ENCODE measurements around the gene PPFIBP2.

Gene PPFIBP2

DNA sequence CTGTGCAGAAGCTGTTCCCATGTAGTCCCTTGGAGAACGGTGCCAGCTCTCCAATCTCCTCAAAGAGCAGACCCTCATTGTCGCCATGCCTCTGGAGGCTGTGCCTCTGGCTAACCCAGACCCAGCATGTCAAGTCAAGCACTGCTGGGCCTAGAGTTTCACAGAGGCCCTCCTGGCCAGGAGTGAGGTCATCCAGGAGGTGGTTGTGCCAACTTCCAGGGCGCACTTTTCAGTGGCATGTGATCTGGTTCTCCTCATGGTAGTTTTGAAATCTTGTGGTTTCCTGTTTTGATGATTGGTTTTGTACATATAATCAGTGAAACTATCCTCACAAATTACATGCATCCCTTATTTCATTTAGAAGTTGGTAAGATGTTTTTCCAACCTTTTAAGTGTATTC, 78.9 kb downstream of the PPFIBP2 start:
- Histone ChIP-seq H3K27me3 (replicated peaks; ENCODE audit: control insufficient read depth, insufficient read depth, low read length, poor library complexity, severe bottlenecking) (no peaks in the 10 kb centered on the region), H3K4me3 (ENCODE audit: insufficient read depth, low read depth, low read length, poor library complexity, severe bottlenecking) (no peak overlapping the region), H3K4me1 (ENCODE audit: control insufficient read depth, insufficient read depth, low read length, poor library complexity, severe bottlenecking) (no peaks in the 10 kb centered on the region), H3K27ac (ENCODE audit: insufficient read depth, low read length, poor library complexity, severe bottlenecking) (no peak overlapping the region), H3K9me3 (ENCODE audit: control insufficient read depth, low read length) (no peaks in the 10 kb centered on the region), H3K36me3 (ENCODE audit: control insufficient read depth, insufficient read depth, low read length) (no peaks in the 10 kb centered on the region)
- DNase-seq: no peak

DNA sequence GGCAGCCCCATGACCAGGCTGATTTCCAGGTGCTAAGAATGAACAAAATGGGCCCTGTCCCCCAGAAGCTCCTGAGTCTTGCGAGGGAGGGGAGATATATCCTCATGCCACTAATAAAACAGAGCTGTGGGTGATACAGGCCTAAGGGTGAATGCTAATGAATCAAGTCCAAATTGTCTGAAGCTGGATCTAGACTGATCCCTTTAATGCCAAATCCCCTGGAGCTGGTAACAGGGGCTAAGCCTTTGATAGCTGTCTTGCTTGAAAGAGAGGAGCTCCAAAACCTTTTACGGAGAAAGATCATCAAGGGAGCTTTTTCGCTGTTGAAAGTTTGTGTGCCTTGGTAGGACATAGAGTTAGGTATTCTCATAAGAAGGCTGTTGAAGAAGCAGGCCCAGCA, 79.7 kb downstream of the PPFIBP2 start:
- Histone ChIP-seq H3K4me3 (ENCODE audit: insufficient read depth, low read depth, low read length, poor library complexity, severe bottlenecking) (no peak overlapping the region), H3K4me1 (ENCODE audit: control insufficient read depth, insufficient read depth, low read length, poor library complexity, severe bottlenecking) (no peaks in the 10 kb centered on the region), H3K27me3 (replicated peaks; ENCODE audit: control insufficient read depth, insufficient read depth, low read length, poor library complexity, severe bottlenecking) (no peaks in the 10 kb centered on the region), H3K27ac (ENCODE audit: insufficient read depth, low read length, poor library complexity, severe bottlenecking) (no peak overlapping the region), H3K36me3 (ENCODE audit: control insufficient read depth, insufficient read depth, low read length) (no peaks in the 10 kb centered on the region), H3K9me3 (ENCODE audit: control insufficient read depth, low read length) (no peaks in the 10 kb centered on the region)
- no peak for DNase-seq

DNA sequence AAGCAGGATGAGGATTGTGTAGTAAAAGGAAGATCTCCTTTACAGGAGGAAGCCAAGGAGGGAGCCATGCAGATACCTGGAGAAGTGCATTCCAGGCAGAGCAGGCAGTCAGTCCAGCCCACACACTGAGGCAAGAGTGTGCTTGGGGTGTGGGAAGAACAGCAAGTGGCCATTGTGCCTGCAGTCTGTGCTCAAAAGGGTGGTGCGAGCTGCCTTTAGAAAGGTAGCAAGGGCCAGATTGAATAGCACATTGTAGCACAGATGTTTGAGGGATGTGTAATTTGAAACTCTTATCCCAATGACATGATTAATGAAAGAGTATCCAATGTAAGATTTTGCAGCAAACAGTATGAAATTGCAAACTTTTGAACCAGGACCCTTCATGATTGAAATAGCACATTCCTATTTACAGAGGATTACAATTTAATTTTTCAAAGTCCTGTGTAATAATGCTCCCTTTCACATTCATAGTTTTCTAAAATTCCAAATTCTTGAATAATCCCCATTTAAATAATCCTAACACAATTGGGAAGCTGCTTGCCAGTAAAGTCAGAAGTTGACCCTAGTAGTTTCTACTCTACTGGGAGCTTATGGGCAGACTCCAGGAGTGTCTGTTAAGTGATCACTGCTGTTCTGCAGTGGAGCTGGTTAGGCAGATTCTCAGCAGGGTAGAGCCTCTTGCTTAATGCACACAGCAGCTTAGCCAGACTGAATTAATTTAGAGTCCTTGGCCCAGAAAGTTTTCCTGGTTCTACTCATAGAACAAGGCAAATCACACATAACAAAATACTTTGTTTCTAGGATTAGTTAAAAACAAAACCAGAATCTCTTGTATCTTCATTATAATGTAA, 81.4 kb downstream of the PPFIBP2 start:
- no peak overlapping the region for H3K27ac ChIP-seq (ENCODE audit: insufficient read depth, low read length, poor library complexity, severe bottlenecking)
- no peak for DNase-seq
- no peaks in the 10 kb centered on the region for H3K4me1 ChIP-seq (ENCODE audit: control insufficient read depth, insufficient read depth, low read length, poor library complexity, severe bottlenecking)
- no peaks in the 10 kb centered on the region for H3K9me3 ChIP-seq (ENCODE audit: control insufficient read depth, low read length)
- no peak overlapping the region for H3K4me3 ChIP-seq (ENCODE audit: insufficient read depth, low read depth, low read length, poor library complexity, severe bottlenecking)
- H3K27me3 ChIP-seq (replicated peaks; ENCODE audit: control insufficient read depth, insufficient read depth, low read length, poor library complexity, severe bottlenecking): no peaks in the 10 kb centered on the region
- no peaks in the 10 kb centered on the region for H3K36me3 ChIP-seq (ENCODE audit: control insufficient read depth, insufficient read depth, low read length)

DNA sequence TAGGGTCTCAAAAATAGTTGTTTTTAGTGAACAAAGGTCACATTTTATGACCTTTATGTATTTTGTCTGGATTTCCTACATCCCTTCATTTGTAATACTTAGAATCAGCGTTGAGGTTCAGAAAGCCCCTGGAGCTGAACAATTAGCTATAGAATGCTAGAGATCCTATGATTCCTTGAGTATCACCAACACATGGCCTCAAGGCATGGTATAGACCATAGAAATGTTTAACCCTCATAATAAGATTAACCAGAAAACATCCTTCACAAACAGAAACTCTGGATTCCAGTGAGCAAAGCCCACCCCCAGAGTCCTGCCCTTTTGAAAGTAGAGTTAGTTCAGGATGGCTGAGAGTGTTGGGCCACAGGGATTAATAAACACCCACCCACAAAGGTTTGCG, 82.2 kb downstream of the PPFIBP2 start:
- Histone ChIP-seq H3K4me3 (ENCODE audit: insufficient read depth, low read depth, low read length, poor library complexity, severe bottlenecking) (no peak overlapping the region), H3K36me3 (ENCODE audit: control insufficient read depth, insufficient read depth, low read length) (no peaks in the 10 kb centered on the region), H3K27ac (ENCODE audit: insufficient read depth, low read length, poor library complexity, severe bottlenecking) (no peak overlapping the region), H3K4me1 (ENCODE audit: control insufficient read depth, insufficient read depth, low read length, poor library complexity, severe bottlenecking) (no peaks in the 10 kb centered on the region), H3K9me3 (ENCODE audit: control insufficient read depth, low read length) (no peaks in the 10 kb centered on the region), H3K27me3 (replicated peaks; ENCODE audit: control insufficient read depth, insufficient read depth, low read length, poor library complexity, severe bottlenecking) (no peaks in the 10 kb centered on the region)
- DNase-seq: no peak

DNA sequence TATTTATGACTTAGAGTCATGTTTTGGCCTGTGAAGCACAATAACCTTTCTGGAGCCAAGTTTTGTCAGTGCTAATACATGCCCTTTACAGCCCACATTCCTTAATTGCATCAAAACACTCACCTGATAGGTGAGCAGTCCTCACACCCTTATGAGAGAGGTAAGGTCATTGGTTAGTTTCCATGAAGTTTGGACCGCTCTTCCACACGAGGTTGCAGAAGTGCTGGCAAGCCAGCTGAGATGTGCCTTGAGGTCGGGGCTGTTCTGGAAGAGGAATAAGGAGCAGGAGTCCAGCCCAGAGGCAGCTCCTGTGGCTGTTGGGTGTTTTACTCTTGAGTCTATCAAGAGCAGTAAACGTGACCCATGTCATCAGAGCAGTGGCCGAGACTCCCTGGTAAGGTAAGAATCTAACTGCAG, 83.2 kb downstream of the PPFIBP2 start:
- H3K27me3 ChIP-seq (replicated peaks; ENCODE audit: control insufficient read depth, insufficient read depth, low read length, poor library complexity, severe bottlenecking): no peaks in the 10 kb centered on the region
- H3K9me3 ChIP-seq (ENCODE audit: control insufficient read depth, low read length): no peaks in the 10 kb centered on the region
- no peaks in the 10 kb centered on the region for H3K4me1 ChIP-seq (ENCODE audit: control insufficient read depth, insufficient read depth, low read length, poor library complexity, severe bottlenecking)
- H3K4me3 ChIP-seq (ENCODE audit: insufficient read depth, low read depth, low read length, poor library complexity, severe bottlenecking): no peak overlapping the region
- H3K27ac ChIP-seq (ENCODE audit: insufficient read depth, low read length, poor library complexity, severe bottlenecking): no peak overlapping the region
- no peaks in the 10 kb centered on the region for H3K36me3 ChIP-seq (ENCODE audit: control insufficient read depth, insufficient read depth, low read length)
- DNase-seq: no peak

DNA sequence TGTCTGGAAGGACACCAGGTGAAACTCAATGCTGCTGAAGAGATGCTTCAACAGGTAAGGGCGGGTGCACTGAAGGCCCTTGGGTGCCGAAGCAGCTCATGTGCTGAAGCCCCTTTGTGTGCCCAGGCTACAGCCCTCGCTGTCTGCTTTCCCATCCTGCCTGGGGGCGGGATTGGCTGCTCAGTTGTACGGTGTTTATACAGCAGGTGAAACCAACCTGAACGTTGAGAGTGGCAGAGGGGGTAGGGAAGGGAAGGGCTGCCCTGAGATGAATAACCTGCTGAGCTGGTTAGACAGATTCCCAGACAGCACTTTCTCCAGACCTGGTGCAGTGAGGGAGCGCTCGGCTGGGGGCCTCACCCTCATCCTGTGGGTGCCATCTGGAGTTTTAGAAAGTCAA, 83.8 kb downstream of the PPFIBP2 start:
- Histone ChIP-seq H3K9me3 (ENCODE audit: control insufficient read depth, low read length) (no peaks in the 10 kb centered on the region), H3K27ac (ENCODE audit: insufficient read depth, low read length, poor library complexity, severe bottlenecking) (no peak overlapping the region), H3K4me3 (ENCODE audit: insufficient read depth, low read depth, low read length, poor library complexity, severe bottlenecking) (no peak overlapping the region), H3K27me3 (replicated peaks; ENCODE audit: control insufficient read depth, insufficient read depth, low read length, poor library complexity, severe bottlenecking) (no peaks in the 10 kb centered on the region), H3K4me1 (ENCODE audit: control insufficient read depth, insufficient read depth, low read length, poor library complexity, severe bottlenecking) (no peaks in the 10 kb centered on the region), H3K36me3 (ENCODE audit: control insufficient read depth, insufficient read depth, low read length) (no peaks in the 10 kb centered on the region)
- DNase-seq: no peak

DNA sequence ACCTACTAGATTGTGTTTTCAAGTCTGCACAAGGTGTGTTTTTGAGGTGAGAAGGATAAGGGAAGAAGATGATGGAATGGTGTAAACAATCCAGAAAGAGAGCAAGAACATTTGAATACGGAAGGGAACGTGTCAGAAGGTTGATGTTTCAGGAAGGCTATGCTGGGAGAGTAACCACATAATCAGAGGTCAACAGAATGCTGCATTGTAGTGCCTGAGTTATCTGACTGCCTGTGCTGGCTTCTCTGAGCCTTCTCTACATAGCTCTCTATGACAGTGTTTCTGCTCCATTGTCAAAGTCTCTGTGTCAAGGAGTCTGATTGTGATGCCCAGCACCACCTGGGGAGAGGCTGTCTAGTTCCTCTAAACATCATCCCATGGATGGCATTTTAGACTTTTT, 85.4 kb downstream of the PPFIBP2 start:
- no peaks in the 10 kb centered on the region for H3K4me1 ChIP-seq (ENCODE audit: control insufficient read depth, insufficient read depth, low read length, poor library complexity, severe bottlenecking)
- DNase-seq: no peak
- H3K9me3 ChIP-seq (ENCODE audit: control insufficient read depth, low read length): no peaks in the 10 kb centered on the region
- no peaks in the 10 kb centered on the region for H3K36me3 ChIP-seq (ENCODE audit: control insufficient read depth, insufficient read depth, low read length)
- no peak overlapping the region for H3K27ac ChIP-seq (ENCODE audit: insufficient read depth, low read length, poor library complexity, severe bottlenecking)
- no peak overlapping the region for H3K4me3 ChIP-seq (ENCODE audit: insufficient read depth, low read depth, low read length, poor library complexity, severe bottlenecking)
- no peaks in the 10 kb centered on the region for H3K27me3 ChIP-seq (replicated peaks; ENCODE audit: control insufficient read depth, insufficient read depth, low read length, poor library complexity, severe bottlenecking)

DNA sequence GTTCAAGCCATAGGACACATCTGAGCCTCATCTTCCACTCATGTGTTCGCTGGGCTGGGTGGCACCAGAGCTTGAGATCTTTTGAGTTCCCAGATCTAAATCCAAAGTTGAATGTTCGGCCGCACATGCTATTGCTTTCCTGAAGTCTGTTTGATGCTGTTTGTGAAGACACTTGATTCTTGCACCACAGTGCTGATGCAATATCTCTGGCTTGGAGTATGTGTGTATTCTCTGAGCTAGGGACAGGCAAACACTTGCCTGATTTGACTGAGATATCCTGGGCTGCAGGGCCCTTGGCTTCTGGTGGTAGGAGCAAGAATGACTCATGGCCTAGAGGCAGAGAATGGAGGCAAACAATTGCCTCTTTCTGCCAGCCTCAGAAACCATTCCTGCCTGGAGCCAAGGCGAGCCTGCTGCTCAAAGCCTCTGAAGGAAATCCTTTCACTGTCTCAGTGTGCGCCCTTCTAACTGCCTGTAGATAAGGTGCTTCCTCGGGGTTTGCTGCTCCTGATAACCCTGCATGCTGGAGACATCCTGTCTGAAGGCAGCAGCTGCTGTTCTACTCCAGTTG, 86.5 kb downstream of the PPFIBP2 start:
- Histone ChIP-seq H3K27me3 (replicated peaks; ENCODE audit: control insufficient read depth, insufficient read depth, low read length, poor library complexity, severe bottlenecking) (no peaks in the 10 kb centered on the region), H3K9me3 (ENCODE audit: control insufficient read depth, low read length) (no peaks in the 10 kb centered on the region), H3K36me3 (ENCODE audit: control insufficient read depth, insufficient read depth, low read length) (no peaks in the 10 kb centered on the region), H3K4me1 (ENCODE audit: control insufficient read depth, insufficient read depth, low read length, poor library complexity, severe bottlenecking) (no peaks in the 10 kb centered on the region), H3K27ac (ENCODE audit: insufficient read depth, low read length, poor library complexity, severe bottlenecking) (no peak overlapping the region), H3K4me3 (ENCODE audit: insufficient read depth, low read depth, low read length, poor library complexity, severe bottlenecking) (no peak overlapping the region)
- no peak for DNase-seq

DNA sequence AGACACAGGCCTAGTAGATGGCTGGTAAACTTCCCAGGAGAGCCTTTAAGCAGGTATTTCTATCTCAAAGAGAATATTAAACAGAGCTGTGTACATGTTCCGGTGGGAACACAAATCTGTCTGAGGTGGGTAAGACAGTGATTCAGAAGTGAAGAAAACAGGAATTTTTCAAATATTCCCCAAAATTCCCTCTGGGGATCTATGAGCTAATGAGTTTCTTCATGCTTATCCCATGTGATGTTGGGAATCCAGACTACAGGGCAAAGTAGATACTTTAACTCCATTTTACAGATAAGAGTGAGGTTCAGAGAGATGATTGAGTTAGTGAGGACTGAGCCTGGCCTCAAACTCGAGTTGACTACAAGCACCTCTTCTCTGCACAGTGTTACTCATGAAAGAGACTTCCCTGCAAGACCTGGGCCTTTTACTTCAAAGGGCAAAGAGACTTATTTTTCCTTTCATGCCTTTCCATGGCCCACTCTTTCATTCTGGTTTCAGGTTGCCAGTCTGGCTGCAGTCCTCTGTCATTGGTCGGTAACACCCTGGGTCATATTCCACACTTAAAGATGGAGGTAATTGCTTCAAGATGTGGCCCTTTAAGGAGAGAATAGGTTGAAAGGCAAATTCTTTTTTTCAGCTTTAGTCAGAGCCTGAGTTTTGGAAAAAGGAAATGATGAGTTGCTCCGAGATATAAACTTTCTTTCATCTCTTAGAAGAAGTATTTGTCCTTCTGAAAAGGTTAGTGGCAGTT, 89.4 kb downstream of the PPFIBP2 start:
- DNase-seq: no peak
- H3K4me1 ChIP-seq (ENCODE audit: control insufficient read depth, insufficient read depth, low read length, poor library complexity, severe bottlenecking): no peaks in the 10 kb centered on the region
- no peak overlapping the region for H3K27ac ChIP-seq (ENCODE audit: insufficient read depth, low read length, poor library complexity, severe bottlenecking)
- no peaks in the 10 kb centered on the region for H3K9me3 ChIP-seq (ENCODE audit: control insufficient read depth, low read length)
- no peak overlapping the region for H3K4me3 ChIP-seq (ENCODE audit: insufficient read depth, low read depth, low read length, poor library complexity, severe bottlenecking)
- no peaks in the 10 kb centered on the region for H3K36me3 ChIP-seq (ENCODE audit: control insufficient read depth, insufficient read depth, low read length)
- no peaks in the 10 kb centered on the region for H3K27me3 ChIP-seq (replicated peaks; ENCODE audit: control insufficient read depth, insufficient read depth, low read length, poor library complexity, severe bottlenecking)

All from effector memory CD4-positive, alpha-beta T cell (primary cell).